GM21360 (cell line): ENCODE results near the gene CLUH.

Experiments used
- ATAC-seq: cut with Tn5 transposase; IDR thresholded peaks from one replicate; pipeline ENCODE4 v1.9.1; 2021; ENCODE audit warnings: mild to moderate bottlenecking, moderate library complexity; ENCODE audit not compliant: unreplicated experiment

Gene CLUH

DNA sequence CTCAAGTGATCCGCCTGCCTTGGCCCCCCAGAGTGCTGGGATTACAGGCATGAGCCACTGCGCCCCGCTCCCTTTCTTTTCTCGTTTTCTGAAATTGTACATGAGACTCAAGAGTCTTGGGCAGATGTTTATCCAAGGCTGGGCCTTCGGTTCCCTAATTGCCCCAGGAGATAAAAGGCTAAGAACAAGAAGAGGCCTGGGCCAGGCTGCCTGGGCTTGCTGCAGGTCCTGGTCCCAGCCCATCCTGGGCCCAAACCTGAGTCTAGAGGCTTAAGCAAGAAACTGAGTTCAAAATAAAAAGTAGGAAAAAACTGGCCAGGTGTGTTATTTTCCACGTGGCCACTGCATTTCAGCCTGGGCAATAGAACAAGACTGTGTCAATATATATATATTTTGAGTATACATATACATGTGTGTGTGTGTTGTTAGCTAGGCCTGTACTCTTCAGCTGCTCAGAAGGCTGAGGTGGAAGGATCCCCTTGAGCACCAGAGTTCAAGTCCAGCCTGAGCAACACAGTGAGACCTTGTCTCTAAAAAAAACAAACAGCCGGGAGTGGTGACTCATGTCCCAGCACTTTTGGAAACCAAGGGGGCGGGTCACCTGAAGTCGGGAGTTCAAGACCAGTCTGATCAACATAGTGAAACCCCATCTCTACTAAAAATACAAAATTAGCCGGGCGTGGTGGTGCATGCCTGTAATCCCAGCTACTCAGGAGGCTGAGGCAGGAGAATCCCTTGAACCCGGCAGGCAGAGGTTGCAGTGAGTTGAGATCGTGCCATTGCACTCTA is 6.8 kb upstream of the CLUH start:
- no peak for ATAC-seq

DNA sequence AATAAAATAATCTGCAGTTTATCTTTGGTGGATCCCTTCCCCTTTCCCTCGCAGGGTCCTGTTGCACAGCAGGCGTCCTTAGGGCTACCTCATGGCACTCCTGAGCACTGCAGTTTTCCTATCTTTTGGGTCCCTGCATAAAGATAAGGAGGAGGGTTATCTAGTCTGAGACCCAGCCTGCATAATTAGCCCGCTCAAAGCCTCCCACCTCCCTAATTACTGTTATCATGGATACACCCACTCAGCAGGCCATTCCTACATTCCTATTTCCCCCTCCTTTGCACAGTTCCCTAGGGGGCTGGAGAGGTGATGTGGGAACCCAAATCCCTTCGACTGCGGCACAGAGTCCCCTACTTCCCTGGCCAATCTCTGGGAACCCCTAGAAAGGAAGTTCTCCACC is 5.1 kb upstream of the CLUH start:
- no peak for ATAC-seq

DNA sequence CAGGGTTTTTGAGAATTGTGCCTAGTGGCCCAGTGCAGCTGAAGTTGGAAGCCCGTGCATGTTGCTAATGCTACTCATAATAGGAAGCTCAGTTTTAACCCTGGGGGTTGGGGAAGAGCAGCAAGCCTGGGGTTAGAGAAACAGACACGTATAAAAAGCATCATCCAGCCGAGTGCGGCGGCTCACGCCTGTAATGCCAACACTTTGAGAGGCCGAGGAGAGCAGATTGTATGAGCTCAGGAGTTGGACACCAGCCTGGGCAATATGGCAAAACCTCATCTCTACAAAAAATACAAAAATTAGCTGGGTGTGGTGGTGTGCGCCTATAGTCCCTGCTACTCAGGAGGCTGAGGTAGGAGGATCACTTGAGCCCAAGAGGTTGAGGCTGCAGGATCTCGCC is 2.3 kb upstream of the CLUH start:
- no peak for ATAC-seq

DNA sequence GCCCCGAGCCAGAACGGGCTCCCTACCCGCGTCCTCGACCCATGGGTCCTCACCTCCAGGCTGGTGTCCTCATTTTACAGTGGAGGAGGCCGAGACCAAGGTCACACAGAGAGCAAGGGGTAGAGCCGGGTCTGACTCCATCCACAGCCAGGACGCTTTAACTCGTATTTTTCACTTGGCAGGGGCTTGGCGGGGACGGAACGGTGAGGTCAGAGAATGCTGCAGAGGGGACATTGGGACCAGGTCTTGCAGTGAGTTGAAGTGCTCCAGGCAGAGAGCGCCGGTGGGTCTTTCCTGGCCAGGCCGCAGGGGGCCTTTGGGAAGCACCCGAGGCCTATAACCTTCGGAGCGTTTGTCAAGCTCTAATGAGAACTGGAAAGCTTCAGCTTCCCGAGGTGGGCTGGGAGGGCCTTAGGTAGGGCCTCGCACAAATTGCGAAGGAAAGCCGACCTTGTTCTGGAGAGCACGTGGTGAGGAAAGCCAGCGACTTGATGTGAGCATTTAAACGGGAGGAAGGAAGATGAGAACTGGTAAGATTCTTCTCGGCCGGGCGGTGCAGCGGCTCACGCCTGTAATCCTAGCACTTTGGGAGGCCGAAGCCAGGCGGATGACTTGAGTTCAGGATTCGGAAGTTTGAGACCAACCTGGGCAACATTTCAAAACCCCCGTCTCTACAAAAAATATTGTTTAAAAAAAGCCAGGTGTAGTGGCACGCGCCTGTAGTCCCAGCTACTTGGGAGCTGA is 908 bp upstream of the CLUH start:
- no peak for ATAC-seq

DNA sequence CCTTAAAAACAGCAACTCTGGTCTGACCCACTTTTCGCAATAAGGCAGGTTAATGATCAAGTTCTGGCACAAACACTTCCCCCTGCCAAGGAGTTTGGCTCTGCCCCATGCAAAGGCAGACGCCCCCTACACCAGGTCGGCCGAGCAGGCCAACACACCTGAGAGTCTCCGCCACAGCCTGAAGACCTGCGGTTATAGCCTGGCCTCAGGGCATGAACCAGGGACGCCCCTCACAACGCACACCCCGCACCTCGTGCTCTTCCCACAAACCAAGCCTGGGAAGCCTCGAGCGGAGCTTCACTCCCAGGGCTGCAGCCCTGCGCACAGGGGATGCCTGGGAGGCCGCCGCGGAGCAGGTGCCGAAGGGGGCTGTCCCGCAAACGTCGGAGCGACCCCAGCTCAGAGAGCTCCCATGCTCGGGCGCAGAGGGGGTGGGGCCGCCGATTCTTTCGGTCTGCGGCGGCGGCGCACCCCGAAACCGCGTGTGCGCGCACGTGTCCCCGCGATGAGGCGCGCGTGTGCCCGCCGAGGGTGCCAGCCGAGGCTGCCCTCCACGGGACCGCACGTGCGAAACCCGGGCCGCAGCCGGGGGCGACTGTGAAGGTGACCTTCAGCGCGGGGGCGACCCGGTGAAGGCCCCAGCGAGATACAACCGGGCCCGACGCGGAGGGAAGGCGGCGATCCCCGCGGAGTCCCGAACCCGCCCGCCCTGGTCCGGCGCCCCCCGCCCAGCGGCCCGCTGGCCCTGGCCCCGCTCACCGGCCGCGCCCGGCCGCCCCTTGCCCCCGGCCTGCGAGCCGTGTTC is 559 bp downstream of the CLUH start:
- peak; percentile 24 for ATAC-seq

DNA sequence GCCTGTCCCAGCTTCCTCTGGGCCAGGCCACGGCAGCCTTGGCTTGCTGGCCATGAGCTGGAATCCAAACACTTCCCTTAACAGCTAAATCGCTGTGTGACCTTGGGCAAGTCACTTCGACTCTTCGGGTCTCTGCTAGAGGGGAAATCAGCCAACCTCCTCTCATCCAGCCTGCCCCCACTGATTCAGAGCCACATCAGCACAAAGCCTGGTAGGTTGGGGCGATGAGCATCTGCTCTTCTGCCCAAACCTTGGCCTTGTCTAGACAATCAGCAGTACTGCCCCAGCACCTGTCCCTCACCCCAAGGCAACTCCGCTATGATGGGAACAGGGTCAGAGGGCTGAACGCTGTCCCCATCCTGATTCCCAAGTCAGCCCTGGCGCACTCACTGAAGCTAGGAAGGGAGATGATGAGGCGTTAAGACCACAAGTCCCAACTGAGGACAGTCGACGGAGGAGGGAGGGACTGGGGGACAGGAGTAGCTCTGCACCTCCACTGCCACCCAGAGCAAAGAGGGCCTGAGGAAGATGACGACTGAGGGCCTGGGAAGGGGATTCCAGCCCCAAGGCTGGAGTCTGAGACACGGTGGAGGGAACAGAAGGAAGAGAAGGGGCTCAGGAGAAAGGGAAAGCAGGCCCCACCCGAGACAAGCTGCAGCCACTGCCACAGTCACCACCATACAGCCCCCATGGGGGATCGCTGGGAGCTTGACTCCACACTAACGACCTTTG is 1.3 kb downstream of the CLUH start:
- ATAC-seq, result no peak

DNA sequence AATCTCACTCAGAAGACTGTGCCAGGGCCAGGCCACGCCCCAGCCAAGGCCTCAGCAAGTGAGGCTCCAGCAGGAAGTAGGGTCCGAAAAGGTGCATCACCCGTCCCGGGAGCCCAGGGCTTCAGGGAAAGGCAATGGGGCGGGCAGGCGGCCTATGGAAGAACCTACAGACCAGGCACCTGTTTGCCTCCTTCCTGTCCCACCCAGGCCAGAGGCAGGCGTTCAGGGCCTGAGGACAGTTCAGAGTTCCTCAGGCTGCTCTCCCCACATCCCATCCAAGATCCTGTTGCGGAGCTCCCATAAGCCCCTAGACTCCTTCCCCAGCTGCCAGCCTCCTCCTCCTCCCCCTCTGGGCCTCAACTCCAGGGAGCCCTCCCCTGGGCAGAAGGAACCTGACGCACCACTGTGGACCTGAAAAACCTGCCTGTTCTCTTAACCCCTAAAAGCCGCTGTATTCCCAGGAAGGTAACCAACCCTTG is 2.3 kb downstream of the CLUH start:
- no peak for ATAC-seq

DNA sequence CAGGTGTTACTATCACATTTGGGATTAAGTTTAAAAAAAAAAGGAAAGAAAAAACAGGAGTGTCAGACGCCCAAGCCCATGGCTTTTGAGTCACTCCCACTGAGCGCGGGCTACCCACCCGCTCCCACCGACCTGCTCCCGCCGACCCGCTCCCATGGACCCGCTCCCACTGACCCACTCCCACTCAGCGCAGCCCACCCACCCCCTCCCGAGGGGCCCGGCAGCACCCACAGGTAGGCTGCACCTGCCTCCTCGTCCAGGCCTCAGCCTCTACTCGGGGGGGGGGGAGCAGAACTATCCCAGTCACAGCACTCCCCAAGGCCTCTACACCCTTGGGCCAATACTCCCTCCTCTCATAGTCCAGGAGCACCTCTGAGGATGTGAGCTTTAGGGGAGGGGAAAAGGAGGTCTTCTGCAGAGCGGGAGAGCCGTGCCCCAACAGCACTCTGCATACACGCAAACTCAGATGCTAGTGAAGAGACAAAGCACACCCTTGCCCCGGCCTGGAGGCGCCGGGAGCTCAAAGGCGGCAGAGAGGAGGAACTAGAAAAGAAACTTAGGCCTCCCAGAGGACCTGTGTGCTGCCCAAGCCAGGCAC is 2.9 kb downstream of the CLUH start:
- no peak for ATAC-seq

DNA sequence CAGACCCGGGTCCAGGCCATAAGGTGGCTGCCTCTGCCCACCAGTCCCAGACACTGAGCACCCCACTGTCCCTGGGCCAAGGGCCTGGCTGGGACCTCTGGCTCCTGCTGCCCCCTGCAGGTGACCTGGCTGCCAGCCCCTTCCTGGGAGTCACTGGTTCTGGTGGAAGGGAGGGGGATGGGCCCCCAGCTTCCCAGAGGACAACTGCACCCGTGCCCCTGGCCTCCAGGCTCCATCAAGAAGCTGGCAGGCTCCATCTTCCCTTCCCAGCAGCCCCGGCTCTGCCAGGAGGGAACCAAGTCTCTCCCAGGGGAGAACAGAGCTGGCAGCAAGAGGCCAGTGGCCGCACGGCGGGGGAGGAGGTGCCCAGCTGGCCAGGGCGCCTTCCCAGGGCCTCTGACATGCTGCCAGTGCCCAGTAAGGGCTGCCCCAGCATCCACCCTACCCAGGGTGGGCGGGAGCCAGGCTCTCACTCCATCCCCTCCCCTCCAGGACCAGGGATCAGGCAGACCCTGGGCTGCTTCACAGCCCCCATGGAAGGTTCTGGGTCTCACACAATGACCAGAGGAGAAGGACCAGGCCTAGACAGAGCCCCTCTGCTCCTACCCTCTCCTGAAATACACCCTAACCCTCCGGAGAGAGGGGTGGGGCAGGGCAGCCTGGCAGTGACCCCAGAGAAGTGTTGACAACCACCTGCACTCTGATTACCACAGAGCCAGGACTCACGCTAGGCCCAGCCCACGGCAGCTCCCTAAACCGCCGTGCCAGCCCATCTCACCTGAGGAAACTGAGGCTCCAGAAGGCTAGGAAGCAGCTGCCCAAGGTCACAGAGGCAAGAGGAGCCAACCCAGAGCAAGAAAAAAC is 3.6 kb downstream of the CLUH start:
- ATAC-seq, result no peak

DNA sequence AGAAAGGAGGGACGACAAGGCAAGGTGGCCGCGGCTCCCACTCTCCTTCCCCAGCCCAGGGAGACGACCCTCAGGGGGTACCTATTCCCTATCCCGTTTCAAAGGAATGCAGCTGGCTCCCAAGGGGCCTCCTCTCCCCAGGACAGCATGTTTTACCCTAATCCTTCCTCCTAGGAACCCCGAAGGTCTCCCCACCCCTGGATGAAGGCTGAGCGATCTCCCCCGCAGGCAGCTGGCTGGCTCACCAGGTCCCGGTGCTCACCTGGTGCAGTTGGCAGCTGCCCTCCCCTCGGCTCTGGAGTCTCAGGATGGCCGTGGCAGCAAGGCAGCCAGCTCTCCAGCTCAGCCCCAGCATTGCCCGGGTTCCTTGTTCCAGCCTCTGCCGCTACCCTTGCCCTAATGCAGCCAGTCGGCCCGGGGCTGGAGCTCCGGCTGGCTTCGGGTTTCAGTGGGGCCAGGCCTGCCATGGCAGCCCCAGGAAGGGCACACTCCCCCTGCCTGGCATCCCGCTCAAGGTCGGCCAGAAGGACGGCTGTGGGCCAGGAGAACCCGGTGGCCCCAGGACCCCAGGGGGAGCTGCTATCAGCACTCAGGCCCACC is 4.6 kb downstream of the CLUH start:
- ATAC-seq, result no peak

DNA sequence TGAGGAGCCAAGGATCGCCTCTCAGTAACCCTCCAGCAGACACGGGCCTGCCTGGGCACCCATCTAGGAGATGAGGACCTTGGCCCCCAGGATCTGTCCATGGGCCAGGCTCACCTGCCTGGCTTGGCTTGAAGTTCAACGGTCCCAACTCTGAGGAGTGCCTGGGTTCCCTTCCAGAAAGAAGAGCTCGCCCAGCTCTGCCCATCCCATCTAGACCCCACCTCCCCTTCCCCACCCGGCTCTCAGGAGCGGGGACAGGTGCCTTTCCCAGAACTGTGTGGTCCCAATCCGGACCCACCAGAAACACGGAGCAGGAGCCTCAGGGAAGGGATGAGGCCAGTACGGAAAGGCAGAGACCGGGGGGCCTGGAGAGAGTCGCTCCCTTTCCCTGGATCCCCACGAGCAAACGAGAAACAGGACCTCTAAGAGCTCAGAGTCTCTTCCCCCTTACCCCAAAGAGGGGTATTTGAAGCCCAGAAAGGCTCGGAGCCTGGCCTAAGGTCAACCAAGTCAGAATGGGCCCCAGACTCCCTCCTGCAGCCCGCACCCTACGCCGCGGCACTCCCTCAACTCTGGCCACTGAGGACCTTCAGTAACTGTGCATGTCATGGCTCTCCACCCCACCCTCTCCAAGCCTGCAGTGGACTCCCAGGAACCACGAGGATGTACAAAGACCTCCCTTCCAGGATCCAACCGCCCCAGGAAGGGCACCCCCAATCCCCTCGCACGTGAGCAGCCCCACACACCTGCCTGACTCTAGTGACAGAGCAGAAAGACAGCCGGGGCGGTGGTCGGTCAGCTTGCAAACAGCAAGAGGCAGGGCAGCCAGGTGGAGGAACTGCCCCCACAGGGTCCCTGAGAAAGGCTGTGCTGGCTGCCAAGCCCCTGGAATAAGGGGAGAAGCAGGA is 5.4 kb downstream of the CLUH start:
- ATAC-seq, result no peak

DNA sequence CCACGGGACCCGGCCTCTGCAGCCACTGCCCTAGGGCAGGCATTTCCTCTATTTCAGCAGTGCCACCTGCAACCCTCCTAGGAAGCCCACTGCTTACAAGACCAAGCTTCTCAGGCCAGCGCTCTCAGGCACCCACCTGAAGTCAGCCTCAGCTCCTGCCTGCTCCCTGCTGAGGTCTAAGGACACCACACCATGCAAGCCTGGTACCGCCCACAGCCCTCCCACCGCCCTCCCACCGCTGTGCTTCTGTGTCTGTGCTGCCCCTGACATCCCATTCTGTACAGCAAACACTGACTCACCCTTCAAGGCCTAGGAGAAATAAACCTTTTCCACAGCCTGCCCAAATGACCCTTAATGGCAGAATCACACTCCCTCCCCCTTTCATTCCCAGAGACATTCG is 6.3 kb downstream of the CLUH start:
- ATAC-seq, result no peak

DNA sequence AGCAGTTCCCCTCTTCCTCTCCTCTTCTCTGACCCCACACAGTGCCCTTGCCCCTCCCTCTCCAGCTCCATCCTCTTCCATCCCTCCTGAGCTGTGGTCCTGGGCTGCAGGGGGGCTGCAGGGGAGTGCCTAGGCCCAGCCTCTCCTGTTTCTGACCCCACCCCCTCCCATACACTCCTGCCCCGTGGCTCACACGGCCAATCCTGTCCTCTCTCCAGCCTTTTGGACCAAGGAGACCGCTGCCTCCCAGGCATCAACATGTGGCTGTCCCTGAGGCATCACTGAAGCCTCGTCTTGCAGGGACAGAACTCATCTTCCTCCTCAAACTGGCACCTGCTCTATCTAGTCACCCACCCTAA is 6.7 kb downstream of the CLUH start:
- no peak for ATAC-seq

DNA sequence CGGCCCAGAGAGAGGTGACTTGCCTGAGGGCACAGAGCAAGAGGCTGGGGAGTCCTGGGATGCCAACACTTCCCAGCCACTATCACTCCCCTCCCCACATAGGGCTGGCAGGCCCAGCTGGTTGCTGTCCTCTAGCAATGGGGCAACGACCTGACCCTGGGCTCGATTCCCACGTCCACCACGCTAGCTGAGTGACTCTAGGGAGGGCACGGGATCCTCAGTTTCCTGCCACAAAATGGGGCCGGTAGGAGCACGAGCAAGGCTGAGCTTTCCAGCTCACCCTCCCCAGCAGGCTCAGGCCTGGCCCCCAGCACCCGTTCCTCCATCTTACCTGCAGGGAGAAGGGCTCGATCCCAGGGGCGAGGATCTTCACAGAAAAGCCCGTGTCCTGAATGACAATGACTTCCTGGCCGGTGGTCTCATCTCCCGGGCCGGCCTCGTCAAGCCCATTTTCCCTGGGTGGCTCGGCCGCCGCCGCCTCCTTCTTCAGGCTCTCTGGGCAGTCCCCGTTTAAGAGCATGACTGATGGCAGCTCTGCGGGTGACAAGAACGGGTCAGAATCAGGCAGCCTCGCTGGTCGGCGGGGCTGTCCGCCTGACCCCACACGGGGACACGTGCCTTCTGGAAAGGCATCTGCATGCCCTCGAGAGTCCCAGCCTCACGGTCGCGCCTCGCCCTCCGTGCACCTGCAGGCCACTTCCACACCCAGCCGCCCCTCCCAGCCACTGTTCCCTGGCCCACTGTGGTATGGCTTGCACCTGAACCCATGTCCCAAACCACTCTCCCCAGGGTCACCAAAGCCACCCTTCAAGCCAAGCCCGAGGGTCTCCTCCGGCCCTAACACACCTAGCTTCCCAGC is 7.3 kb downstream of the CLUH start:
- no peak for ATAC-seq

DNA sequence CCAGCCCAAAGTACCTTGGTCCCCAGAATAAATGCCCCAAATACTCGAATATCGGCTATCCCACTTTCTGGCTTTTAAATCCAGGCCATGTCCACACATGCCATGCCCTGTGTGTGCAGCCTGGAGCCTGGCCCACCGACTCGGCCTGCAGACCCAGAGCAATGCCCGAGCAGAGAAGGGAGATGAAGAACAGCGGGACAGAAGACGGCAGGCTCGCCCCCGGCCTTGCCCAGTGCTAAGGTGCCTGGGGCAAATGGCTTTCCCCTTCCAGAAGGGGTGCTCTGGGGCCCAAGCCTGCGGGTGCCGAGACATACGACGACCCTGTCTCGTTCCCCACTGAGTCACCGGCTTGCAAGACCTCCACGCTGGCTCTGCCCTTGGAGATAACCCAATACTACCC is 8.0 kb downstream of the CLUH start:
- no peak for ATAC-seq

DNA sequence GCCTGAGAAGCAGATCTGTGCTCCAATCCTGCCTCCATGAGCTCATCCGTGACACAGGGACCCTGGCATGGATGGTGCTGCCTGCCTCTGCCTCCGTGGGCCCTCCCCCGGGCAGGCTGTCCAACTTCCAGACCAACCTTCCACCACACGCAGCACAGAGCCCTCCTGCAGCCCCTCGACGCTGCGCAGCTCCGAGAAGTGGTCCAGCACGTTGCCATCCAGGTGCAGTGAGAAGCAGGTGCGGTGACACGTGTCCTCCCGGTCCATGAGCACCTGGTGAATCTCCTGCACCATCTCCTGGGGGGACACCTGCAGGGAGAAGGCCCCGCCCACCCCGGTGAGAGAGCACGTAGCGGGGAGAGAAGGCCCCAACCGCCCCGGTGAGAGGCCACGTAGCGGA is 8.4 kb downstream of the CLUH start:
- ATAC-seq, result no peak

DNA sequence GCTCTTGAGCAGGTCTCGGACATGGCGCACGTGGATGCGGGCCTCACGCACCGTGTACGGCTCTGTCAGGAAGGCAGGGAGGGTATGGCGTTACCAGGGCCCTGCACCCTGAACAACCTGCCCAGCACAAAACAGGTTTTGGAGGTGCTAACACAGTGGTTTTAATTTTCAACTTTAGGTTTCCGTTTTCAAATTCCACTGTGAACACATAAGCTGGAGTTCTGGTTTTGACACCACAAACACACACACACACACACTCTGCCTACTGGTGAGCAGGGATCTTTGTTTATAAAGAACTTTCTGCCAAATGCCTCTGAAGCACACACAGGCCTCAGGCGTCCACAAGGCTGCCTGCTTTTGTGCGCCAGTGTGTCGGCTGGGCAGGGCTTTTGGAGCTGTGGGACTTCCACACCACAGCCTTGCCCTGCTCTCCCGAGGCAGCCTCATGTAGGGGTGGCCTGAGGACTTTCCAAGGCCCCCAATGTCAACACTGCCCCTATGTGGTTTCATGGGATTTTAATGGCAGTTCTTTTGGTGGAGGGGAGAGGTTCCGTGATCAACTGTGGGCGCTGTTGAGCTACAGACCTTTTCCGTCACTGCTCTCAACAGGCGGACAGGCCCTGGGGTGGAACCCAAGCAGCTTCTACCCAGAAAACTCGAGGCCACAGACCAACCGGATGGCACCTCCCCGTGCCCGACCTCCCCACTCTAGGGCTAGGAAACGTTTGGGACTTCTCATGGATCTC is 9.4 kb downstream of the CLUH start:
- ATAC-seq, result no peak
